Hair follicle dermal papilla cell (primary cell): ENCODE data around the gene GPR37L1. TPM values are rescaled to one million over a fixed set of nuclear protein-coding genes. Genes with fewer than 3 reads are reported as not detected.

ENCODE experiments used
- small RNA-seq: library from RNA; depleted of rRNA; stranded (forward); fragments of <200 nt; gene quantifications from one replicate; pipeline ENCODE3, GENCODE V24; 2012
- total RNA-seq: library from RNA; depleted of rRNA; stranded (reverse); fragments of >200 nt; gene quantifications from 2 replicates; pipeline ENCODE4 v1.2.3, GENCODE V29; 2012

The GPR37L1 gene, protein sequence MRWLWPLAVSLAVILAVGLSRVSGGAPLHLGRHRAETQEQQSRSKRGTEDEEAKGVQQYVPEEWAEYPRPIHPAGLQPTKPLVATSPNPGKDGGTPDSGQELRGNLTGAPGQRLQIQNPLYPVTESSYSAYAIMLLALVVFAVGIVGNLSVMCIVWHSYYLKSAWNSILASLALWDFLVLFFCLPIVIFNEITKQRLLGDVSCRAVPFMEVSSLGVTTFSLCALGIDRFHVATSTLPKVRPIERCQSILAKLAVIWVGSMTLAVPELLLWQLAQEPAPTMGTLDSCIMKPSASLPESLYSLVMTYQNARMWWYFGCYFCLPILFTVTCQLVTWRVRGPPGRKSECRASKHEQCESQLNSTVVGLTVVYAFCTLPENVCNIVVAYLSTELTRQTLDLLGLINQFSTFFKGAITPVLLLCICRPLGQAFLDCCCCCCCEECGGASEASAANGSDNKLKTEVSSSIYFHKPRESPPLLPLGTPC
- total RNA-seq, result not detected in 2 replicates

GRCh38 chr1:202122639-202123335, at the start of gene GPR37L1:
Gene GPR37L1, plus strand, starts transcription at chr1:202122917. Its CDS starts 47 bp downstream, at chr1:202122964.

DNA sequence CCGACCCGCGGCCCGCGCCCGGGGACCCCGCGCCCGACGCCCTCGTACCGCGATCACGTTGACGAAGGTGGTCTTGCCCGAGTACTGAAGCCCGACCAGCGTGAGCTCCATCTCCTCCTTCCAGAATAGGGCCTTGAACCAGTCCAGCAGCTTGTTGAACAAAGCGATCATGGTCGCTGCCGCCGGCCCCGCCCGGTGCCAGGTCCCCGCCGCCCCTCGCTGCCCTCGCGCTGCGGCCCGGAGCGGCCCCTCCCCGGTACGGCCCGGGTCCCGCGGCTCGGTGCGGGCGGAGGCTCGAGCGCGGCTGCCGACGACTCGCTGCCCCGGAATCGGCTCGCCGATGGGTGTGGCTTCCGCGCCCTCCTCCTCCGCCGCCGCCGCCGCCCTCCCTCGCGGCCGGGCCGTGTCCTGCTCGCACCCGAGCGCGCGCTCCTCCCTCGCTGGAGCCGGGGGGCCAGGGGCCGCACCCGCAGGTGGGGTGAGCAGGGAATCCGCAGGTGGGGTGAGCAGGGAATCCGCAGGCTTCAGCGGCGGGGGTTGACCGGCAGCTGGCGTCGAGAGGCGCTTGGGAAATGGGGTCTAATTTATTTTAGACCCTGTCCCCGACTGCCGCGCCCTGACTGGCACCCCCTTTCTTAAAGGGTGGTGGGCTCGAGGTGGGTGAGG, 21.8 kb downstream of the GPR37L1 start, which contains the start of gene ARL8A:
Gene ARL8A, minus strand, starts transcription at position 336 of the 666 bp plus-strand sequence. Its CDS starts 165 bp downstream, at position 171.

DNA sequence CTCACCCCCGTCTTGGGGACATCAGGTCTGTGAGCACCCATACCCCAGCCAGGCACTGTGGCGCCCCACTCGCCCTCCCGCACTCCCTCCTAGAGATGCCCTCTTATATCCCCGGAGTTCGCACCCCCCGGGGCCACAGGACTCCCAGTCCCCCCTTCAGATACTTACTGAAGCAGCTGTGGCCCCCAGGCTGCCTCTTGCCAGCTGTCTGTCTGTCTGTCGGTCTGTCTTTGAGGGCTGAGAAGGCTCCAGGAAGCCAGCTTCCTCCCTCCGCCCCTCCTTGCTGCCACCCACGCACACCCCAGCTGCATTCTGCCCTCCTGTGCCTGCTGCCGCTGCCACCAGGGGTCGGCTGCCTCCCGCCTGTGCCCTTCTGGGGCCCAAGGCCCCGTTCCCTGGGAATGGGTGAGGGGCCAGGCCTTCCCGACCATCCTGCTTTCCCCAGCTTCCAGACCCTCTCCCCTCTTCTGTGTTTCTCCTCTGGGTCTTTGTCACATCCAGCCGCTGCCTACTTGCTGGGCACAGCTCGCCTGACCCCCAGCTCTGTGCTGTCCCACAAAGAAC, 37.7 kb downstream of the GPR37L1 start, which contains the start of gene PTPN7:
Gene PTPN7, minus strand, starts transcription at position 226 of the 564 bp plus-strand sequence. CDS start 1,200 bp downstream, outside the sequence.

Small RNAs within 50 kb of the gene (small RNA-seq; reads per million reads assigned to genes)
- not detected for gene CRIP1P3

Other genes starting within 250 kb of the GPR37L1 start
- 32.5 and 41.9 TPM in 2 replicates for gene SHISA4, start 234.0 kb upstream of the GPR37L1 start, total RNA-seq
- gene LMOD1, start 176.4 kb upstream of the GPR37L1 start, total RNA-seq, result 43.2 and 60.5 TPM in 2 replicates
- gene TIMM17A, start 167.4 kb upstream of the GPR37L1 start, total RNA-seq, result 39.3 and 48.9 TPM in 2 replicates
- gene RNPEP, start 140.3 kb upstream of the GPR37L1 start, total RNA-seq, result 81.3 and 101 TPM in 2 replicates
- 0.49 and 0.81 TPM in 2 replicates for gene ELF3, start 112.3 kb upstream of the GPR37L1 start, total RNA-seq
- 35.2 and 35.9 TPM in 2 replicates for gene ARL8A, start 21.8 kb downstream of the GPR37L1 start, total RNA-seq
- gene PTPN7, start 37.7 kb downstream of the GPR37L1 start, total RNA-seq, result not detected in 2 replicates
- gene LGR6, start 70.9 kb downstream of the GPR37L1 start, total RNA-seq, result 0.12 and 0.16 TPM in 2 replicates
- 3.3 and 4.5 TPM in 2 replicates for gene UBE2T, start 219.0 kb downstream of the GPR37L1 start, total RNA-seq
- 21.6 and 28.1 TPM in 2 replicates for gene PPP1R12B, start 225.8 kb downstream of the GPR37L1 start, total RNA-seq